GM21576 (cell line): ENCODE measurements around the gene MYCBP.

Experiments
- ATAC-seq: cut with Tn5 transposase; IDR thresholded peaks from one replicate; pipeline ENCODE4 v1.9.1; 2021; ENCODE audit warnings: mild to moderate bottlenecking, moderate library complexity; ENCODE audit not compliant: unreplicated experiment

MYCBP gene

GRCh38 chr1:38826886-38827285, 46.3 kb downstream of the MYCBP start:
- no peak for ATAC-seq

DNA sequence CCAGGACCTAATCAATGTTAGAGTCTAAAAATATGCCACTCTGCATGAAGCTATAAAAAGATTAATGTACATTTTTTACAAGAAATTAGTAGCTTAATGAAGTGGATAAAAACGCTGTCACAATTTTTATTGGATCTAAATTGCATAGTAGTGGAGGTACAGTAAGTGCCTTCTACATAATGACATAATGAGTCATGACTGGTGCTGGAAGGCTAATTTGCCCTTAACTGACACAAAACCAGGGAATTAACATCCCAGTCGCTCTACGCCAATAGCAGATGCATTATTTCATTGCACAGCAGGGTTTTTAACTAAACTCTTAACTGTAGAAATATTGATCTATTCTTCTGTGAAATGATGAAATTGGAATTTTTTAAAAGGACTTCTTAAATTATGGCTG, 46.9 kb downstream of the MYCBP start:
- ATAC-seq, result no peak

GRCh38 chr1:38820860-38821259, 52.3 kb downstream of the MYCBP start:
- ATAC-seq, result no peak

DNA sequence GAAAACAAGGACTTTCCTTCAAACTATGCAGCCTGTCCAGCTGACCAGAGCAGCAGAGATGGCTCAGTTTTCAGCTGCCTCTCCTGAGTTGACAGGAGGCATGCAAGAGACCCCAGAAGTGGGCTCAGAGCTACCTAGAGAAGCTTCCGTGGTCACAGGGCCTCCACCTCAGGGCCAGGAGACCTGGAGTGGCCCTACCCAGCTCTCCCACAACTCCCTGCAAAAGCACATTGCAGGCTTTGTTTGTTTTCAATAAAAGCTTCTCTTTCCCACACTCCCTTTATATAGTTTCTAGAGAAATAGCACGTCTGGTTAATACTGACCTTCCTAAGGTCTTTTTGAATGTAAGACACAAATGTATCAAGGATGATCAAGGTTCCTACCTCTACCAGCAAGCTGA, 53.6 kb downstream of the MYCBP start:
- no peak for ATAC-seq

DNA sequence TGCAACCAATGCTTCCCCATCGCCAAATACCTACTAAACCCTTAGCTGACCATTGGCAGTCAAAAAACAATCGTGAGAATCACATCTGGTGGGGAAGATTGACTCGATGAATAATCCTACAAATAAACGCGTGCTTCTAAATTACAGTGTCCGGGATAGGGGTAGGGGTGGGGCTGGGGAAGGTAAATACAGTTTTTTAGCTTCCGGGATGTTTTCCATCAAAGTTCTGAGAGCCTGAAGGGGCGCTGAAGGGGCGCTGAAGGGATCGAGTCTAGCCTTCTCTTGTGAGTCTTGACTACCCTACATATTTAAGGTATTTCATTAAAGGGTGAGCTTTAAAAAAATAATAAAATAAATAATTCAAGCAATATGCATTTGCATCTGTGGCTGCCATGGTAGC, 54.1 kb downstream of the MYCBP start:
- no peak for ATAC-seq

DNA sequence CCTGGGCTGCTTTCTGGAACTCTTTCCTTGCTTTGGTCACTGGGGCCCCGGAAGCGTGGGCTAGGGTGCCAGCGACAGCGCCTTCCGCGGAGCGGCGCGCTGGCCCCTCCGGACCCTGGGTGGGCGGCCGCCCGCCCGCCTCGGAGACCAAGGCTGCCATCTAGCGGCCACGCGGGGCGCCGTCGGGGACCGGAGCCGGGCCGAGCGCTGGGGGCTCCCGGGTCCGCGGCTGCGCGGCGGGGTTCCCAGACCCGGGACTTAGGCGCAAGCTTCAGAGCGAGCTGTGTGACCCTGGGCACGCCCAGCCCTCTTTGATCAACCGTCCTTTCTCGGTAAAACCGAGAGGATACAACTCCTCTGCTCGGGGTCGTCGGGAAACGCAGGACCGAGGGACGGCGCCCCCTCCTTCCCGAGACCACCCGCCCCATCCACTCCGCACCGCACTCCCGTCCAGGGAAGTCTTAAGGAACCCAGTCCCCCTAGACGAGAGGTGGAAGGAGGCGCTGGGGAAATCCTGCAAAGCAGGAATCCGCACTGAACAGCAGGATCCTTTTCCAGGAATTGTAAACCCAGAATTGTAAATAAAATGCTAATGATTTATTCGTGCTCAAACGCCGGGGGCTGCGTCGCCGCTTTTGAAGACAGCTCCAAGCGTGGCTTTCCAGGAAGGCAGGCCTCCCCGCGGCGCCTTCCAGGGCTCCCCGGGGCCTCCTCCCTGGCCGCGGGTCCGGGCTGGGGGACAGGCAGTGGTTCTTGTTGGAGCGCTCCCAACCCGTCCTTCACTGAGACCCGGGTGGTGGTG, 54.8 kb downstream of the MYCBP start:
- no peak for ATAC-seq

DNA sequence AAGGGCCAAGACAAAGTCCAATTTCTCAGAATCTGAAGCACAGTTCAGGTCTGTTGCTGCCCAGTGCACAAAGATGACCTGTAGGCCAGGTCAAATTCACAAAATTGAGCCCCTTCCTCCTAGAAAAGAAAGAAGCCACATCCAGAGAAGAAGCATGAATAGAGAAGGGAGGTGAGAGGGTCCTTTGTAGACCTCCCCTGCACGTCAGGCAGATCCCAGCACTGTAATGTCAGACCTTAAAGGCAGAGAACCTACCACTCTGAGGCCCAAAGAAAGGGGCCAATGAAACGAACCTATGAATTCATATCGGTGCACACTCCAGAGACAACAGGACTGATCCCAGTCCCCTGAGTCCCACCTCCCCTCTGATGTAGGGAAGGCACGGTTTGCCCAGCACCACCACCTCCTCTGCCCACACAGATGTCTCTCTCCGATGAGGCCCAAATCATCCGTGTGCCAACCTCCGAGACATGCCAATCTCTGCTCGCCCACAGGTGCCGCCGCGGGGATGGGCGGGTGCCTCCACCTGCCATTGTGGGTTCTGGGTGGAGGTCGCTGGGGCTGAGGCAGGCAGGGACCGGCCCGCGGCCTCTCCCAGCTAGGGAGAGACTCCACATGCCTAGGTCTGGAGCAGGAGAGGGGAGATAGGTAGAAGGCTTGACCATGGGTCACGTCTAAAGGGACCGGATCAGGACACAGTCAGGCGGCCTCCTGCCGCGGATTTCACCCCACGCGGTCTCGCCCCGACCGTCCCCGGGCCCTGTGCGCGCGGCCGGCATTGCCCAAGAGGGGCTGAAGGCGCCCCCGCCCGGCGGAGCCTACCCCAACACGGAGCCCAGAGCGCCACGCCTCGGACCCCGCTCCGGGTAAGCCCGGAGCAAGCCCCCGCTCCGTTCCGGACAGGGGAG, 55.6 kb downstream of the MYCBP start:
- no peak for ATAC-seq

DNA sequence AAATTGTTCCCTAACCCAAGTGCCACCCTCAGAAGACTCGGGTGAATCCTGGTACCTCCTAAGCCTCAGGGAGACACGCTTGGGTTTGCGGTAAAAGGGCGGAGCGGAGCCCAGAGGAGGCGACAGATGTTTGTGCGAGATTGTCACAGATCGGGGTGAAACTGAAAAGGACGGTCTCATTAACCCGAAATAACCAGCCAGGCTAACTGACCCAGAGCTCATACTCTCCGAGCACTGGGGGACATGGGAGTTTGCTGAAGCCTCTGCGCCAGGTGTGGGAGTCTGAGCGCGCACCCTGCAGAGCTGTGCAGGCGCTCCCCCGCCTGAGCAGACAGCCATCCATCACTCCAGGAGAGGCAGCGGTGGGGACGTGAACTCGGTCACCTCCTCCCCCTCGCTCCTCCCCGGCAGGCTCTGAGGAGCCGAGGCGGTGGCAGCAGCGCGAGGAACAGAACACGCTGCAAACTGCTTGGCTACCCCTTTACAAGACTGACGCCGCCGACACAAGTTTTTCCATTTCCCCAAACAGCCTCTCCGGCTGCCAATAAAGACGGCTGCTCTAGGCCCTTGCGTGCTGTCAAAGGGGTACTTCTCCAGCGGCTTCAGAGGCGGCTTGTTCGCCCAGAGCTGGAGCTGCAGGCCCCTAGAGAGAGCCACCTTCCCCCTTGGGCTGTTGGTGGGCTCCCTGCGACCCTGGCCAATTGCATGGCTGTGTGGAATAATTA, 57.1 kb downstream of the MYCBP start:
- ATAC-seq, result peak; percentile 74

DNA sequence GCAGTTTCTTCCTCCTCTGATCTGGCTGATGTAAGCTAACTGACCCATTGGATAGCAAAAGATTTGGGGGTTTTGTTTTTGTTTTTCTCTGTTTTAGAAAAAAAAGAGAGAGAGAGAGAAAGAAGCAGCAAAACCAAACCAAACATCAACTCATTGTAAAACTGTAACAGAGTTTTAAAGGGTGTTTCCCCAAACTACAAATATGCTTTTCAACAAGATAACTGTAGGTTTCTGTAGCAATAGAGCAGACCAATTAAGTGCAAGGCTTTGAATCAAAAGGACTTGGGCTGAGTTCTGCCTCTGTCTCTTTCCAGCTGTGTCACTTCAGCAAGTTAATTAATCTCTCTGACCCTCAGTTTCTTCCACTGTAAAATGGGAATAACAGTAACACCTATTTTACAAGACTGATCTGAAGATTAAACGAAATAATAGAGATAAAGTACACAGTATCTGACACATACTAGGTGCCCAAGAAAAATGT, 58.1 kb downstream of the MYCBP start:
- ATAC-seq, result no peak

DNA sequence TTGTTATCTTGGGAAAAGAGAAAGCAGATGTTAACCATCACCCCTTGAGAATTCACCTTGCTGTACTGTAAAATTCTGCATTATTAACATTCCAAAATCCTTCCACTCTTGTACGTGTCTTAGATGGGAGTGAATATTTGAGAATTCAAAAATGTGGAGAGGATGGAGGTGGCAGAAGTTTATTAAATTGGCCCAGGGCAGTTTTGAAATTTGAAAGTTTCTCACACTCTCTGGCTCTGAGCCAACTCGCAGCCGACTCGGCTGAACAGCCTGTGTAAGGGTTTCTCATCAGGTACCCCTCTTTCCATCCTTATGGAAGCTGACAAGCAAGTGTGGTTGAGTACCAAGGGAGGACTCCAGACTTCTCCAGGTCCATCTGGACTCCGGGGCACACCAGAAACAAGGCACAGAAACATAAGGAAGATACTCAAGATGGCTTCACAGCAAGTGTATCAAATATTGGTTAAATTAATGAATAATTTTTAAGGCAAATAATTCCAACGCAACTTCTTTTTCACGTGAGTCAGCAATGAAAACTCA, 58.6 kb downstream of the MYCBP start:
- ATAC-seq, result no peak

DNA sequence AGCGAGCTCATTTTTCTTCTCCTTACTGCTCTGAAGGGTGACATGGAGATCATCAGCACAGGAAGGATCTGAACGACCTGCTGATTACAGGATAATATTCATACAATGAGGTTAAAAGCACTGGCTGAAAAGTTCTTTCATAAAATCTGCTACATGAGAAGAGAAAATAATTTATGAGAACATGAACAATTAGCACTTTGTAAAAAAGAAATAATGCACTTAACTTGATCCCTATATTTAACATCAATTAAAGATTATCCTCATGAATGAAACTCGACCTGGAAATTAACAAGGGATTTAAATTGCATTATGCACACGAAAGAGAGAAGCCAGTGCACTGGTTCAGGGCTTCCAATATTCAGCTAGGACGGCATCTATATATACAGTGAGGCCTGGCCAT, 60.2 kb downstream of the MYCBP start:
- ATAC-seq, result no peak
